Measurements from ENCODE around the gene BBOF1.

DNA sequence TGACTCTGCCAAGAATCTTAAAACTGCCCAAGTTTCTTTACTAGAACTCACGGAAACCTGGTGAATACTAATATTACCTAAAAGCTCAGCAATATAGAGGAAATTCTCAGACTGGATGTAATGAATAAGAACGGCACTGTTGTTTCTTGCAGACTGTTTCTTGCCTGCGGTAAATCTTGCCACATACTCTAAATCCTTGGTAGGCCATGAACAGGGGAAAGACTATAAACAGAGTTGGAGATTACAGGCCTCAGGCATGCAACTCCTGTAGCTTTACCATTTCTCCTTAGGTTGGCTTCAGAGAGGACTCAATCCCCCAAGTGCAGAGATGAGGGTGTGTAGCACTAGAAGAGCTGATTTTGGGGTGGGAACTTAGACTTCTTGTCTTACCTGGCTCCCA, 64.0 kb downstream of the BBOF1 start:
- TF ChIP-seq, protein P1, sequence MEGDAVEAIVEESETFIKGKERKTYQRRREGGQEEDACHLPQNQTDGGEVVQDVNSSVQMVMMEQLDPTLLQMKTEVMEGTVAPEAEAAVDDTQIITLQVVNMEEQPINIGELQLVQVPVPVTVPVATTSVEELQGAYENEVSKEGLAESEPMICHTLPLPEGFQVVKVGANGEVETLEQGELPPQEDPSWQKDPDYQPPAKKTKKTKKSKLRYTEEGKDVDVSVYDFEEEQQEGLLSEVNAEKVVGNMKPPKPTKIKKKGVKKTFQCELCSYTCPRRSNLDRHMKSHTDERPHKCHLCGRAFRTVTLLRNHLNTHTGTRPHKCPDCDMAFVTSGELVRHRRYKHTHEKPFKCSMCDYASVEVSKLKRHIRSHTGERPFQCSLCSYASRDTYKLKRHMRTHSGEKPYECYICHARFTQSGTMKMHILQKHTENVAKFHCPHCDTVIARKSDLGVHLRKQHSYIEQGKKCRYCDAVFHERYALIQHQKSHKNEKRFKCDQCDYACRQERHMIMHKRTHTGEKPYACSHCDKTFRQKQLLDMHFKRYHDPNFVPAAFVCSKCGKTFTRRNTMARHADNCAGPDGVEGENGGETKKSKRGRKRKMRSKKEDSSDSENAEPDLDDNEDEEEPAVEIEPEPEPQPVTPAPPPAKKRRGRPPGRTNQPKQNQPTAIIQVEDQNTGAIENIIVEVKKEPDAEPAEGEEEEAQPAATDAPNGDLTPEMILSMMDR (IDR thresholded peaks at IDR 0.05) = no peak
- no peak for TF ChIP-seq EZH2 (IDR thresholded peaks at IDR 0.05)
- no peak for TF ChIP-seq EZH2phosphoT487 (IDR thresholded peaks at IDR 0.05)

All from neural progenitor cell (in vitro differentiated cells).